Superior temporal gyrus (tissue), 1 donor: Measurements from ENCODE around the gene LRRC61.

Experiments used
- DNase-seq: peaks from one replicate; pipeline ENCODE4 v3.0.0-alpha.2; 2016; ENCODE audit errors: extremely low spot score

Gene LRRC61

GRCh38 chr7:150356265-150356897 lies 33.2 kb downstream of the LRRC61 start:
- peak; percentile 69 for DNase-seq

GRCh38 chr7:150357270-150357669 lies 34.1 kb downstream of the LRRC61 start:
- no peak for DNase-seq

GRCh38 chr7:150357771-150358427 lies 34.7 kb downstream of the LRRC61 start:
- no peak for DNase-seq

- no peak for DNase-seq
Measured at GRCh38 chr7:150358433-150358832, 35.3 kb downstream of the LRRC61 start.

- no peak for DNase-seq
Measured at GRCh38 chr7:150358988-150359621, 36.0 kb downstream of the LRRC61 start.

- no peak for DNase-seq
Measured at GRCh38 chr7:150359622-150360362, 36.6 kb downstream of the LRRC61 start.

GRCh38 chr7:150360363-150361058 lies 37.4 kb downstream of the LRRC61 start:
- DNase-seq = no peak

- no peak for DNase-seq
Measured at GRCh38 chr7:150361402-150361801, 38.2 kb downstream of the LRRC61 start.

- no peak for DNase-seq
Measured at GRCh38 chr7:150361807-150362621, 38.9 kb downstream of the LRRC61 start.

GRCh38 chr7:150363370-150363769 lies 40.2 kb downstream of the LRRC61 start:
- DNase-seq = no peak

GRCh38 chr7:150363872-150364271 lies 40.7 kb downstream of the LRRC61 start:
- DNase-seq = no peak

- DNase-seq = no peak
Measured at GRCh38 chr7:150365194-150365593, 42.0 kb downstream of the LRRC61 start.

- DNase-seq = no peak
Measured at GRCh38 chr7:150365673-150366398, 42.7 kb downstream of the LRRC61 start.

GRCh38 chr7:150367677-150368095 lies 44.5 kb downstream of the LRRC61 start:
- DNase-seq = no peak

- DNase-seq = peak; percentile 88
Measured at GRCh38 chr7:150368096-150368883, 45.1 kb downstream of the LRRC61 start, which contains the start of gene REPIN1. REPIN1 (plus strand) TSS chr7:150368822; CDS start chr7:150369712, 890 bp downstream.

GRCh38 chr7:150368884-150369747 lies 46.0 kb downstream of the LRRC61 start:
- no peak for DNase-seq

GRCh38 chr7:150369748-150370501 lies 46.8 kb downstream of the LRRC61 start:
- no peak for DNase-seq
